Keratinocyte (primary cell): ENCODE results near the gene AFF4. TPM values are rescaled to one million over a fixed set of nuclear protein-coding genes. Genes with fewer than 3 reads are reported as not detected.

Source experiments
- DNase-seq: peaks from one replicate; pipeline ENCODE4 v3.0.0-alpha.2; 2011; ENCODE audit warnings: low read depth, missing footprints, low spot score
- FAIRE-seq: peaks from 2 replicates; lab custom pipeline; 2011; peaks lifted over from hg19 to GRCh38; lab: Jason Lieb, UNC
- H2AFZ ChIP-seq: 2 replicates; pipeline ENCODE4 v1.6.0; 2012; ENCODE audit warnings: low read length, control low read depth, inconsistent platforms; ENCODE audit not compliant: control insufficient read depth
- H3K27ac ChIP-seq: 2 replicates; pipeline ENCODE4 v1.5.1; 2011; ENCODE audit warnings: low read length; ENCODE audit not compliant: control insufficient read depth, insufficient read depth
- H3K27me3 ChIP-seq: 3 replicates; pipeline ENCODE4 v1.6.0; 2011; ENCODE audit warnings: low read length; ENCODE audit not compliant: control insufficient read depth, insufficient read depth; ENCODE audit errors: extremely low read depth
- H3K36me3 ChIP-seq, 2 experiments: 2 replicates in 1 of 2; 3 replicates in 1 of 2; pipeline ENCODE4 v1.5.1; 2011; ENCODE audit warnings: low read length in 2 of 2, mild to moderate bottlenecking in 1 of 2; ENCODE audit not compliant: control insufficient read depth in 2 of 2, insufficient read depth in 2 of 2; ENCODE audit errors: extremely low read depth in 1 of 2
- H3K4me1 ChIP-seq: 3 replicates; pipeline ENCODE4 v1.5.1; 2011; ENCODE audit warnings: low read length; ENCODE audit not compliant: control insufficient read depth, insufficient read depth; ENCODE audit errors: extremely low read depth
- H3K4me2 ChIP-seq: 3 replicates; pipeline ENCODE4 v1.6.0; 2011; ENCODE audit warnings: low read depth, low read length; ENCODE audit not compliant: control insufficient read depth, insufficient read depth; ENCODE audit errors: extremely low read depth
- H3K4me3 ChIP-seq, 3 experiments: fragments of 200-600 bp in 1 of 3; sonication (generic) in 1 of 3; 2 replicates in 2 of 3; 3 replicates in 1 of 3; pipeline ENCODE4 v1.5.1; 2011 to 2016; ENCODE audit warnings: low read length in 3 of 3, mild to moderate bottlenecking in 3 of 3, control low read depth in 2 of 3, inconsistent platforms in 1 of 3, low read depth in 1 of 3, mixed read lengths in 1 of 3, mixed run types in 1 of 3, moderate library complexity in 1 of 3; ENCODE audit not compliant: control insufficient read depth in 2 of 3, insufficient read depth in 2 of 3; ENCODE audit errors: extremely low read depth in 1 of 3
- H3K79me2 ChIP-seq: 2 replicates; pipeline ENCODE4 v1.6.0; 2012; ENCODE audit warnings: low read length; ENCODE audit not compliant: control insufficient read depth, insufficient read depth
- H3K9ac ChIP-seq: 3 replicates; pipeline ENCODE4 v1.6.0; 2011; ENCODE audit warnings: low read length; ENCODE audit not compliant: control insufficient read depth, insufficient read depth; ENCODE audit errors: extremely low read depth
- H3K9me1 ChIP-seq: 3 replicates; pipeline ENCODE4 v1.6.0; 2011; ENCODE audit warnings: low read length; ENCODE audit not compliant: control insufficient read depth, insufficient read depth; ENCODE audit errors: extremely low read depth
- H3K9me3 ChIP-seq: 2 replicates; pipeline ENCODE4 v1.5.1; 2012; ENCODE audit warnings: low read depth, low read length; ENCODE audit not compliant: control insufficient read depth
- H4K20me1 ChIP-seq: 3 replicates; pipeline ENCODE4 v1.6.0; 2011; ENCODE audit warnings: low read length; ENCODE audit not compliant: control insufficient read depth, insufficient read depth; ENCODE audit errors: extremely low read depth
- EZH2 ChIP-seq: IDR thresholded peaks from one replicate; pipeline ENCODE4 v1.6.1; 2012; ENCODE audit warnings: inconsistent platforms, mild to moderate bottlenecking, low read length, moderate library complexity
- dilution Hi-C: fragments of 300-500 bp; cut with MboI; formaldehyde crosslinking; loops from one replicate; pipeline ENCODE4 v1.7.0; 2020; ENCODE audit warnings: low sequenced_read_pairs; ENCODE audit not compliant: extremely low pct_ligation_motif_present
- polyA plus RNA-seq, 5 experiments: library from polyadenylated mRNA; depleted of rRNA in 3 of 5; stranded (reverse) in 3 of 5; stranded (forward) in 1 of 5; unstranded in 1 of 5; fragments of >200 nt; gene quantifications; 1 replicate in 1 of 5; 2 replicates in 3 of 5; 3 replicates in 1 of 5; pipeline versions ENCODE4 v1.2.1 to v1.2.3, GENCODE V29; 2011 to 2012; ENCODE audit warnings: missing spikeins in 2 of 5, low read depth in 1 of 5, low replicate concordance in 1 of 5
- TF ChIP-seq, protein P1 (sequence below), 3 experiments: IDR thresholded peaks in 1 of 3; conservative IDR thresholded peaks in 1 of 3; optimal IDR thresholded peaks in 1 of 3; 2 replicates in 2 of 3; 3 replicates in 1 of 3; pipeline versions ENCODE3 to v1.5.1; 2011; ENCODE audit warnings: low read length in 3 of 3, mild to moderate bottlenecking in 3 of 3, moderate library complexity in 2 of 3, control low read depth in 1 of 3, inconsistent platforms in 1 of 3; ENCODE audit not compliant: insufficient read depth in 2 of 3; ENCODE audit errors: extremely low read depth in 1 of 3

AFF4 gene
- polyA plus RNA-seq, 1 donor (not counting 4 experiments of a cell fraction or from before 2014, with no cell fraction given): 51.3 TPM

GRCh38 chr5:132884548-132884947, 78.9 kb downstream of the AFF4 start:
- H2AFZ ChIP-seq: no peak overlapping the region
- TF ChIP-seq EZH2: no peak
- no peak for FAIRE-seq
- H3K9me3 ChIP-seq: no peaks in the 10 kb centered on the region
- no peak overlapping the region for H3K4me3 ChIP-seq
- H3K27me3 ChIP-seq: no peaks in the 10 kb centered on the region
- H4K20me1 ChIP-seq: no peaks in the 10 kb centered on the region
- H3K4me1 ChIP-seq: no peaks in the 10 kb centered on the region
- dilution Hi-C loops: no loop called here
- peaks cover 22 to 38% of the 10 kb centered on the region in 2 experiments for H3K36me3 ChIP-seq
- no peak overlapping the region for H3K9ac ChIP-seq
- no peaks in the 10 kb centered on the region for H3K79me2 ChIP-seq
- H3K9me1 ChIP-seq: no peaks in the 10 kb centered on the region
- no peak overlapping the region for H3K27ac ChIP-seq
- DNase-seq: no peak
- H3K4me2 ChIP-seq: no peak overlapping the region

GRCh38 chr5:132883261-132883834, 80.1 kb downstream of the AFF4 start:
- peak; percentile 11 for DNase-seq
- dilution Hi-C loops: no loop called here
- no peak for FAIRE-seq

More at GRCh38 chr5:132883261-132883834, 80.1 kb downstream of the AFF4 start:
- Histone ChIP-seq H3K4me1 (no peaks in the 10 kb centered on the region), H2AFZ (no peak overlapping the region), H3K9ac (no peak overlapping the region), H3K4me2 (no peak overlapping the region), H3K9me3 (no peaks in the 10 kb centered on the region), H3K36me3 (peaks cover 20 to 40% of the 10 kb centered on the region in 2 experiments), H3K4me3 (no peak overlapping the region), H3K27ac (no peak overlapping the region), H3K79me2 (no peaks in the 10 kb centered on the region), H3K9me1 (no peaks in the 10 kb centered on the region), H4K20me1 (no peaks in the 10 kb centered on the region), H3K27me3 (no peaks in the 10 kb centered on the region)
- TF ChIP-seq, protein P1, sequence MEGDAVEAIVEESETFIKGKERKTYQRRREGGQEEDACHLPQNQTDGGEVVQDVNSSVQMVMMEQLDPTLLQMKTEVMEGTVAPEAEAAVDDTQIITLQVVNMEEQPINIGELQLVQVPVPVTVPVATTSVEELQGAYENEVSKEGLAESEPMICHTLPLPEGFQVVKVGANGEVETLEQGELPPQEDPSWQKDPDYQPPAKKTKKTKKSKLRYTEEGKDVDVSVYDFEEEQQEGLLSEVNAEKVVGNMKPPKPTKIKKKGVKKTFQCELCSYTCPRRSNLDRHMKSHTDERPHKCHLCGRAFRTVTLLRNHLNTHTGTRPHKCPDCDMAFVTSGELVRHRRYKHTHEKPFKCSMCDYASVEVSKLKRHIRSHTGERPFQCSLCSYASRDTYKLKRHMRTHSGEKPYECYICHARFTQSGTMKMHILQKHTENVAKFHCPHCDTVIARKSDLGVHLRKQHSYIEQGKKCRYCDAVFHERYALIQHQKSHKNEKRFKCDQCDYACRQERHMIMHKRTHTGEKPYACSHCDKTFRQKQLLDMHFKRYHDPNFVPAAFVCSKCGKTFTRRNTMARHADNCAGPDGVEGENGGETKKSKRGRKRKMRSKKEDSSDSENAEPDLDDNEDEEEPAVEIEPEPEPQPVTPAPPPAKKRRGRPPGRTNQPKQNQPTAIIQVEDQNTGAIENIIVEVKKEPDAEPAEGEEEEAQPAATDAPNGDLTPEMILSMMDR (optimal IDR thresholded peaks at IDR 0.05 in 1 of 3, IDR thresholded peaks at IDR 0.05 in 1 of 3, conservative IDR thresholded peaks at IDR 0.05 in 1 of 3; ENCODE audit: extremely low read depth in 1 of 3, insufficient read depth in 2 of 3, low read length in 3 of 3): peak; percentile 50 to 72 (median 65)
- no peak for TF ChIP-seq EZH2
